GM23248 (cell line): ENCODE results near the gene ARHGEF4.

Experiments
- EZH2 ChIP-seq: fragments of 200-600 bp; sonication (generic); IDR thresholded peaks from 2 replicates; pipeline ENCODE4 v1.6.1; 2018; ENCODE audit warnings: antibody characterized with exemption, mild to moderate bottlenecking; ENCODE audit not compliant: insufficient read depth, poor library complexity, severe bottlenecking
- EZH2phosphoT487 ChIP-seq: fragments of 200-600 bp; sonication (generic); IDR thresholded peaks from 2 replicates; pipeline ENCODE4 v1.6.1; 2018; ENCODE audit warnings: antibody characterized with exemption, moderate library complexity, mild to moderate bottlenecking, low read depth; ENCODE audit not compliant: insufficient read depth

- TF ChIP-seq EZH2phosphoT487 (no peak), EZH2 (no peak)
Measured at GRCh38 chr2:130910931-130911330, 74.2 kb downstream of the ARHGEF4 start.
